ENCODE measurements around the gene CAMTA1. TPM values are rescaled to one million over a fixed set of nuclear protein-coding genes. Genes with fewer than 3 reads are reported as not detected.

Gene CAMTA1
- total and polyA plus RNA-seq, 9 of the 15 experiments (the other 6 are each of a cell fraction or from before 2014, with no cell fraction given): 43.9 to 161 (median 65.9) TPM

- Histone ChIP-seq H3K9me1 (ENCODE audit: control insufficient read depth, insufficient read depth, low read length) (no peaks in the 10 kb centered on the region), H3K4me1 (replicated peaks in 1 of 2; ENCODE audit: control insufficient read depth in 2 of 2, insufficient read depth in 2 of 2, low read length in 2 of 2) (no peaks in the 10 kb centered on the region), H3K27me3 (ENCODE audit: control insufficient read depth in 2 of 2, insufficient read depth in 2 of 2, low read length in 2 of 2) (peaks cover 34 to 83% of the 10 kb centered on the region in 2 experiments; a peak in 4 of 5 replicates), H3K36me3 (ENCODE audit: control insufficient read depth, insufficient read depth, low read length) (no peaks in the 10 kb centered on the region), H3K4me3 (no peak overlapping the region), H3K9me3 (replicated peaks; ENCODE audit: control insufficient read depth, insufficient read depth, low read depth, low read length) (no peaks in the 10 kb centered on the region), H3K9ac (ENCODE audit: insufficient read depth in 1 of 2, low read depth in 2 of 2, low read length in 2 of 2) (no peak overlapping the region), H4K20me1 (replicated peaks; ENCODE audit: control insufficient read depth, insufficient read depth, low read length) (peaks cover 11% of the 10 kb centered on the region), H3K4me2 (ENCODE audit: insufficient read depth, low read length) (no peak overlapping the region), H3K27ac (ENCODE audit: extremely low read depth, low read depth, low read length) (no peak overlapping the region), H2AFZ (ENCODE audit: low read depth, low read length) (no peak overlapping the region), H3K79me2 (ENCODE audit: control insufficient read depth, insufficient read depth, low read length) (no peaks in the 10 kb centered on the region)
- POLR2A ChIA-PET: no interaction called here
- DNase-seq (ENCODE audit: extremely low read depth in 1 of 4, low spot score in 3 of 4) (no peak), FAIRE-seq (no peak), ATAC-seq (no peak)
- under 1% methylated on average over 15 of the region's 15 CpGs for WGBS (ENCODE audit: insufficient coverage, low coverage, missing lambda C conversion rate)
- CTCF ChIA-PET (ENCODE audit: low intra/inter-chr PET ratio): no interaction called here
- BruUV-seq (replicated peaks): no TSS peak
- intact Hi-C loops (cut with micrococcal nuclease) (loop anchor here (10.0 kb wide), 1 partner anchor 187 kb away; no protein-coding TSS in a partner anchor), in situ Hi-C loops (cut with MboI) (no loop called here)
- TF ChIP-seq POU5F1 (IDR thresholded peaks at IDR 0.05; ENCODE audit: borderline replicate concordance, low read depth, low read length, partially characterized antibody): no peak
- no peak for TF ChIP-seq GABPA (tag; conservative IDR thresholded peaks at IDR 0.05; ENCODE audit: low read depth)
- TF ChIP-seq HSF4 (CRISPR knock-in tag; IDR thresholded peaks at IDR 0.05; ENCODE audit: borderline replicate concordance): no peak
- TF ChIP-seq ZNF232 (CRISPR knock-in tag; IDR thresholded peaks at IDR 0.05): no peak
- no peak for TF ChIP-seq PHB2 (IDR thresholded peaks at IDR 0.05; ENCODE audit: low read depth)
- no peak for TF ChIP-seq E2F3 (CRISPR knock-in tag; IDR thresholded peaks at IDR 0.05)
- no peak for TF ChIP-seq MBD1 (CRISPR knock-in tag; IDR thresholded peaks at IDR 0.05)
- TF ChIP-seq ZZZ3 (IDR thresholded peaks at IDR 0.05): no peak
- no peak for TF ChIP-seq ZNF134 (CRISPR knock-in tag; conservative IDR thresholded peaks at IDR 0.05)
- TF ChIP-seq ZNF398 (CRISPR knock-in tag; IDR thresholded peaks at IDR 0.05): no peak
- TF ChIP-seq TEAD4 (IDR thresholded peaks at IDR 0.05; ENCODE audit: low read length): no peak
- no peak for TF ChIP-seq TEAD4 (CRISPR knock-in tag; IDR thresholded peaks at IDR 0.05; ENCODE audit: borderline replicate concordance)
- TF ChIP-seq ZNF507 (tag; conservative IDR thresholded peaks at IDR 0.05): no peak
- TF ChIP-seq TOE1 (IDR thresholded peaks at IDR 0.05; ENCODE audit: borderline replicate concordance): no peak
- no peak for TF ChIP-seq TOE1 (CRISPR knock-in tag; IDR thresholded peaks at IDR 0.05; ENCODE audit: borderline replicate concordance, low read depth)
- TF ChIP-seq NFE2 (IDR thresholded peaks at IDR 0.05; ENCODE audit: low read depth): no peak
- TF ChIP-seq TFE3 (CRISPR knock-in tag; IDR thresholded peaks at IDR 0.05): no peak
- no peak for TF ChIP-seq FOXM1 (IDR thresholded peaks at IDR 0.05; ENCODE audit: low read depth)
- TF ChIP-seq FOXM1 (CRISPR knock-in tag; IDR thresholded peaks at IDR 0.05; ENCODE audit: low read depth): no peak
Measured at GRCh38 chr1:7457811-7458210, 672.6 kb downstream of the CAMTA1 start.
